ENCODE measurements around the gene OR6C75.
"Not testable (repeated sequence)": the region's sequence is repeated elsewhere in the genome, so short reads cannot be mapped to it uniquely, and the experiment has no call there.

DNA sequence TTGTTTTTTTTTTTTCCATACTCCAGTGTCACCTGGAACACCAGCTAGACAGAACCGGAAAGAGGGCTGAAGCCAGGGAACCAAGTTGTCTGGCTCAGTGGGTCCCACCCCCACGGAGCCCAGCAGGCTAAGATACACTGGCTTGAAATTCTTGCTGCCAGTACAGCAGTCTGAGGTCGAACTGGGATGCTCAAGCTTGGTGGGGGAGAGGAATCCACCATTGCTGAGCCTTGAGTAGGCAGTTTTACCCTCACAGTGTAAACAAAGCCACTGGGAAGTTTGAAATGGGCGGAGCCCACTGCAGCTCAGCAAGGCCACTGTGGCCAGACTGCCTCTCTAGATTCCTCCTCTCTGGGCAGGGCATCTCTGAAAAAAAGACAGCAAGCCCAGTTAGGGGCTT lies 7.4 kb upstream of the OR6C75 start:
- TF ChIP-seq CTCF (IDR thresholded peaks at IDR 0.05); EP300 (IDR thresholded peaks at IDR 0.05; ENCODE audit: low read depth): not testable (repeated sequence)

Data from transverse colon (tissue), 3 donors.